ENCODE measurements around the gene IGFL4. TPM values are rescaled to one million over a fixed set of nuclear protein-coding genes. Genes with fewer than 3 reads are reported as not detected.

IGFL4 gene
- total RNA-seq, 4 donors from 2014 or later = not detected

DNA sequence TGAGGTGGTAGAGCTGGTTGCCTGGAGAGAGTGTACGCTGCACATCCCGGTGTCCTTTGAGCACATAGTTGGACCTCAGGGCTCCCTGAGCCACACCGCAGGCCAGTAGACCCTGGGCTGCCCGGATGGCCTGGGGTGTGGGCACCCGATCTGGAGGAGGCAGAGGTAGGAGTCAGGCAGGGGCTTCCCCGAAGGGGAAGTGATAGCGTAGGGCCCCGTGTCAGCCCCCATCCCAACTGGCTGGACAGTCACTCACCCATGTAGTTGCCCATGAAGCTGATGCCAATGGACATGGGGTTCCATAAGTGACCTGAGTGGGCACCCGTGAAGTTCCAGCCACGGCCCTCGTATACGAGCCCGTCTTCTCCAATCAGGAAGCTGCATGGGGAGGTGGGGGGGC, 21.5 kb downstream of the IGFL4 start:
- Histone ChIP-seq H3K27ac (no peak overlapping the region), H3K4me1 (peaks cover 0 to 21% (median 13%) of the 10 kb centered on the region in 4 donors), H3K27me3 (peaks cover 0 to 23% of the 10 kb centered on the region in 2 donors), H3K9me3 (no peaks in the 10 kb centered on the region), H3K36me3 (no peaks in the 10 kb centered on the region), H3K4me3 (no peak overlapping the region)
- no peak for TF ChIP-seq POLR2A (IDR thresholded peaks at IDR 0.05)
- TF ChIP-seq, protein P1, sequence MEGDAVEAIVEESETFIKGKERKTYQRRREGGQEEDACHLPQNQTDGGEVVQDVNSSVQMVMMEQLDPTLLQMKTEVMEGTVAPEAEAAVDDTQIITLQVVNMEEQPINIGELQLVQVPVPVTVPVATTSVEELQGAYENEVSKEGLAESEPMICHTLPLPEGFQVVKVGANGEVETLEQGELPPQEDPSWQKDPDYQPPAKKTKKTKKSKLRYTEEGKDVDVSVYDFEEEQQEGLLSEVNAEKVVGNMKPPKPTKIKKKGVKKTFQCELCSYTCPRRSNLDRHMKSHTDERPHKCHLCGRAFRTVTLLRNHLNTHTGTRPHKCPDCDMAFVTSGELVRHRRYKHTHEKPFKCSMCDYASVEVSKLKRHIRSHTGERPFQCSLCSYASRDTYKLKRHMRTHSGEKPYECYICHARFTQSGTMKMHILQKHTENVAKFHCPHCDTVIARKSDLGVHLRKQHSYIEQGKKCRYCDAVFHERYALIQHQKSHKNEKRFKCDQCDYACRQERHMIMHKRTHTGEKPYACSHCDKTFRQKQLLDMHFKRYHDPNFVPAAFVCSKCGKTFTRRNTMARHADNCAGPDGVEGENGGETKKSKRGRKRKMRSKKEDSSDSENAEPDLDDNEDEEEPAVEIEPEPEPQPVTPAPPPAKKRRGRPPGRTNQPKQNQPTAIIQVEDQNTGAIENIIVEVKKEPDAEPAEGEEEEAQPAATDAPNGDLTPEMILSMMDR (IDR thresholded peaks at IDR 0.05) = no peak
- DNase-seq = no peak

DNA sequence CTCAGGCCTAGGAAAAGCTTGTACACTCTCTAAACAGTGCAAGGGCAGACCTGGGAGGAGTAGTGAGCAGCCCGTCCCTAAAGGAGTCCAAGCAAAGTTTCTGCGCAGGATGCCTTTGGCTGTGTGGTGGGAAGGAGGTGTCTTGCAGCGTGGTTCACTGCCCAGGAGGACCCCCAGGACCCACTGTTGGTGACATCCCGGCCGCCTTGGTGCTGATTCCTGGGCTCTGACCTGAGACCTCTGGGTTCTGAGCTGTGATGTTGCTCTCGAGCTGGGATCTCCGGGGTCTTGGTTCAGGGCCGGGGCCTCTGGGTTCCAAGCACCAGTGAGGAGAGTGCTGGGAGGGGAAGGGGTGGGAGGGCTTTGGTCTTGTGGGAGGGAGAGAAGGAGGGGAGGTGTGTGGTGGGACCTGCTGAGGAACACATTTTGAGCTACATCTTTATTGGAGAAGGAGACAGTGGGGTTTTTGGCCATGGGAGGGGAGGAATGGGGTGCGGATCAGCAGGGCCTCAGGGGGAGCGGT, 22.0 kb downstream of the IGFL4 start:
- Histone ChIP-seq H3K27ac (no peak overlapping the region), H3K9me3 (no peaks in the 10 kb centered on the region), H3K27me3 (peaks cover 0 to 23% of the 10 kb centered on the region in 2 donors), H3K4me1 (peaks cover 0 to 21% (median 13%) of the 10 kb centered on the region in 4 donors), H3K36me3 (no peaks in the 10 kb centered on the region), H3K4me3 (no peak overlapping the region)
- no peak for DNase-seq
- no peak for TF ChIP-seq POLR2A (IDR thresholded peaks at IDR 0.05)
- TF ChIP-seq, protein P1 (IDR thresholded peaks at IDR 0.05) = no peak

DNA sequence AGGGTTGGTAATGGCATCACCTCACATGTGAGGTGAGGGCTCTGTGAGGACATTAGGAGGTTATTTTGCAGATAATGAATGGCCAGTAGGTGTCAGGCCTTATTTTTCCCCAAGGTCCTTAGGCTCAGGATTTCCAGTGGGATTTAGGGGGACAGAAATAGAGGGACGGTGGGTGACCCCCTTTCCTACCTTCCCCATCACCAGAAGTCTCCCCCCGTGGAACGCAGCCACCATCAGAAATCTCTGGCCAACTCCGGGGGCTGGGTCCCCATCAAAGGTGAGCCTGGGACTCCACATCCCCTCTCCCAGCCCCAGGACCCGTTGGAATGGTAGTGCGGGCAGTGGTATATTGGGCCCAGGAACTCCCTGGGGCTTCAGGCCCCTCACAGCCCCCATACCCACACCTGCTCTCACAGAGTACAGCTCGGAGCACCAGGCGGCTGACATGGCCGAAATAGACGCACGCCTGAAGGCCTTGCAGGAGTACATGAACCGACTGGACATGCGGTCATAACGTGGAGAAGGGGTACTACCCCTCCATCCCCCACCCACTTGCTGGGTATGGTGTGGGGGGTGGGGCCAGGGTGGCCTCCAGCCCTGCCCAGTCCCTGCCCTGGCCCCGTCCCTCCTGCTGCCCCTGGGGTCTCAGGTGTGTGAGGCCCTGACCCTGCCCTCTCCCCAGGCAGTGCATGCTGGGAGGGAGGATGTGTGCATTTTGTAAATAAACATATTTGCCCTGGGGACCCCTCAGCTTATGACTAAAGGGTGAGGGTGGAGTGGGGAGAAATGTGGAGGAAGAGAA, 22.7 kb downstream of the IGFL4 start:
- no peak for DNase-seq

DNA sequence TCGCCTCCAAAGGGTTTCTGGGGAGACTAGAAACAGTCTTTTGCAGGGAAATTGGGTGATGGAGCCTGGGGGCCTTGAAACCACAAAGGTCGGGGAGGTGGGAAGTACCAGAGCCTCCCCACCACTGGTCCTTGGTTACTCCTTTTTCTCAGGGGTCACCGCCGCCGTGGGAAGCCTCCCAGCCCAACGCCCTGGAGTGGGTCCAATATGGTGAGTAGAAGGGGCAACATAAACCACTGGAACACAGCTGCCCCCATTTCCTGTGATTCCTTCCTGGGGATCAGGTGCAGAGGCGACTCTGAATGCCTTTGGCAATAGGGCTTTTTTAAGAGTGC, 23.7 kb downstream of the IGFL4 start:
- H3K4me1 ChIP-seq = peaks cover 0 to 21% (median 13%) of the 10 kb centered on the region in 4 donors
- no peak overlapping the region for H3K4me3 ChIP-seq
- no peak for TF ChIP-seq POLR2A (IDR thresholded peaks at IDR 0.05)
- TF ChIP-seq, protein P1 (IDR thresholded peaks at IDR 0.05) = peak in 1 of 6 experiments; percentile 29
- no peak for DNase-seq
- H3K9me3 ChIP-seq = no peaks in the 10 kb centered on the region
- H3K27me3 ChIP-seq = peaks cover 0 to 13% of the 10 kb centered on the region in 2 donors
- no peaks in the 10 kb centered on the region for H3K36me3 ChIP-seq
- H3K27ac ChIP-seq = no peak overlapping the region

More for the DNA sequence above, 22.7 kb downstream of the IGFL4 start:
- peaks cover 0 to 21% (median 13%) of the 10 kb centered on the region in 4 donors for H3K4me1 ChIP-seq
- no peaks in the 10 kb centered on the region for H3K36me3 ChIP-seq
- no peak overlapping the region for H3K4me3 ChIP-seq
- no peak overlapping the region for H3K27ac ChIP-seq
- H3K27me3 ChIP-seq = peaks cover 0 to 23% of the 10 kb centered on the region in 2 donors
- TF ChIP-seq POLR2A (IDR thresholded peaks at IDR 0.05) = no peak
- TF ChIP-seq, protein P1 (IDR thresholded peaks at IDR 0.05) = no peak
- no peaks in the 10 kb centered on the region for H3K9me3 ChIP-seq

DNA sequence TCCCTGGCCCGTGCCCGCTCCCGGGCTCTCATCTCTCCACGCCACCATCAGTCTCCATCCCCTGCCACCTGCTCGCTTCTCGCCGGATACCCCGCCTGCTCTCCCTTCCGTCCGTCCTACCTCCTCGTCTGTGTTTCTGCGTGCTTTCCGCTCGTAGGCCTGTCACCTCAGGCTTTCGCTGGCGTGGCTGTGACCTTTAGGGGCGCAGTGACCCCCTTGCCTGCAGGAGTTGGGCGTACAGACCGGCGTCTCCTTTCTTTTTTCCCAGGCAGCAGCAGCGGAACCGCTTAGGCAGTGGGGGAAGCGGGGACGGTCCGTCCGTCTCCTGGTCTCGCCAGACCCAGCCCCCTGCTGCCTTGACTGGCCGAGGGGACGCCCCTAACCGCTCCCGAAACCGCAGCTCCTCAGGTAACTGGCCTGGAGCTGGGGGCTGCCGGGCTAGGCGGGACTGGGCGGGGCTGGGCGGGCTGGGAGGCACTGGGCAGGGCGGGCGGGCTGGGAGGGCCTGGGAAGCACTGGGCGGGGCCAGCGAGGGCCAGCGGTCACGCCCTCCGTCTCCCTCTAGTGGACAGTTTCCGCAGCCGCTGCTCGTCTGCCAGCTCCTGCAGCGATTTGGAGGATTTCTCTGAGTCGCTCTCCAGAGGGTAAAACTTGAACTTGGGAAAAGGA, 24.2 kb downstream of the IGFL4 start:
- peak overlapping the region; percentile 59 to 71 (median 64) for H3K4me3 ChIP-seq
- peaks cover 0 to 21% (median 13%) of the 10 kb centered on the region in 4 donors for H3K4me1 ChIP-seq
- H3K27ac ChIP-seq = peak overlapping the region in 1 of 4 donors; percentile 55
- peaks cover 0 to 12% of the 10 kb centered on the region in 2 donors for H3K27me3 ChIP-seq
- no peaks in the 10 kb centered on the region for H3K36me3 ChIP-seq
- H3K9me3 ChIP-seq = no peaks in the 10 kb centered on the region
- peak; percentile 74 to 91 (median 91) for DNase-seq
- TF ChIP-seq, protein P1 (IDR thresholded peaks at IDR 0.05) = peak in 5 of 6 experiments; percentile 64 to 92 (median 70)
- no peak for TF ChIP-seq POLR2A (IDR thresholded peaks at IDR 0.05)
